Raji (cell line): Measurements from ENCODE around the gene SEC24C.
"Not testable (repeated sequence)": the region's sequence is repeated elsewhere in the genome, so short reads cannot be mapped to it uniquely, and the experiment has no call there.

ENCODE experiments used
- POLR2A ChIP-seq: IDR thresholded peaks from 2 replicates; pipeline ENCODE4 v1.6.1; 2011; ENCODE audit warnings: low read depth, low read length, control low read depth; ENCODE audit not compliant: insufficient read depth

The SEC24C gene

GRCh38 chr10:73743905-73744663 is at the start of gene SEC24C:
Gene SEC24C, plus strand, starts transcription at chr10:73744372. Its CDS starts 2,461 bp downstream, at chr10:73746833.
- TF ChIP-seq POLR2A = peak; percentile 72

- not testable (repeated sequence) for TF ChIP-seq POLR2A
Observed at GRCh38 chr10:73697675-73698159, 46.5 kb upstream of the SEC24C start, which contains the start of gene AGAP5. Gene AGAP5, minus strand, starts transcription at chr10:73698109. Its CDS starts 354 bp downstream, at chr10:73697755.

- TF ChIP-seq POLR2A = no peak
Observed at GRCh38 chr10:73716251-73716650, 27.9 kb upstream of the SEC24C start.

- no peak for TF ChIP-seq POLR2A
Observed at GRCh38 chr10:73717556-73717955, 26.6 kb upstream of the SEC24C start.

GRCh38 chr10:73723516-73723915 is 20.7 kb upstream of the SEC24C start:
- TF ChIP-seq POLR2A = no peak

- peak; percentile 96 for TF ChIP-seq POLR2A
Observed at GRCh38 chr10:73730153-73730906, 13.8 kb upstream of the SEC24C start.

GRCh38 chr10:73731588-73732375 is 12.4 kb upstream of the SEC24C start:
- no peak for TF ChIP-seq POLR2A

- TF ChIP-seq POLR2A = no peak
Observed at GRCh38 chr10:73732426-73732825, 11.7 kb upstream of the SEC24C start.

- TF ChIP-seq POLR2A = no peak
Observed at GRCh38 chr10:73732931-73733623, 11.1 kb upstream of the SEC24C start.

- no peak for TF ChIP-seq POLR2A
Observed at GRCh38 chr10:73734028-73734720, 10.0 kb upstream of the SEC24C start.

- no peak for TF ChIP-seq POLR2A
Observed at GRCh38 chr10:73734796-73735305, 9.3 kb upstream of the SEC24C start.

- TF ChIP-seq POLR2A = no peak
Observed at GRCh38 chr10:73742454-73742734, 1.8 kb upstream of the SEC24C start.

- no peak for TF ChIP-seq POLR2A
Observed at GRCh38 chr10:73743327-73743904, 756 bp upstream of the SEC24C start.

GRCh38 chr10:73744664-73744975 is 448 bp downstream of the SEC24C start:
- no peak for TF ChIP-seq POLR2A
